ENCODE data around the gene AP2A1.

AP2A1 gene

GRCh38 chr19:49744946-49745381, 21.8 kb upstream of the AP2A1 start:
- no peak overlapping the region for H3K4me3 ChIP-seq (ENCODE audit: insufficient read depth, low read length, poor library complexity, severe bottlenecking)
- no peaks in the 10 kb centered on the region for H3F3A ChIP-seq (ENCODE audit: insufficient read depth)
- H4K20me1 ChIP-seq (ENCODE audit: low read depth, low read length) = no peaks in the 10 kb centered on the region
- no peak overlapping the region for H3K27ac ChIP-seq (ENCODE audit: low read depth, low read length)
- H3K79me2 ChIP-seq (ENCODE audit: insufficient read depth, low read length) = no peaks in the 10 kb centered on the region
- H3K9me2 ChIP-seq (replicated peaks; ENCODE audit: insufficient read depth, low read length) = no peaks in the 10 kb centered on the region
- H3K4me2 ChIP-seq (ENCODE audit: low read depth, low read length, poor library complexity, severe bottlenecking) = no peak overlapping the region
- TF ChIP-seq CTCF (IDR thresholded peaks at IDR 0.05; ENCODE audit: insufficient read depth, low read length, poor library complexity, severe bottlenecking) = no peak
- TF ChIP-seq EZH2phosphoT487 (conservative IDR thresholded peaks at IDR 0.05; ENCODE audit: low read length) = no peak
- H3K9ac ChIP-seq (ENCODE audit: low read length) = no peak overlapping the region
- H2AFZ ChIP-seq (ENCODE audit: low read depth, low read length, severe bottlenecking) = no peak overlapping the region
- H3K9me3 ChIP-seq (ENCODE audit: insufficient read depth, low read length) = no peaks in the 10 kb centered on the region
- no peaks in the 10 kb centered on the region for H3K36me3 ChIP-seq (ENCODE audit: low read length)
- H3K27me3 ChIP-seq (ENCODE audit: low read length) = no peaks in the 10 kb centered on the region

GRCh38 chr19:49746206-49746958, 20.4 kb upstream of the AP2A1 start:
- H3F3A ChIP-seq (ENCODE audit: insufficient read depth) = no peaks in the 10 kb centered on the region
- no peak for TF ChIP-seq EZH2phosphoT487 (conservative IDR thresholded peaks at IDR 0.05; ENCODE audit: low read length)
- no peak for TF ChIP-seq CTCF (IDR thresholded peaks at IDR 0.05; ENCODE audit: insufficient read depth, low read length, poor library complexity, severe bottlenecking)
- H3K9ac ChIP-seq (ENCODE audit: low read length) = no peak overlapping the region
- no peaks in the 10 kb centered on the region for H3K27me3 ChIP-seq (ENCODE audit: low read length)
- H3K4me2 ChIP-seq (ENCODE audit: low read depth, low read length, poor library complexity, severe bottlenecking) = no peak overlapping the region
- no peaks in the 10 kb centered on the region for H4K20me1 ChIP-seq (ENCODE audit: low read depth, low read length)
- no peaks in the 10 kb centered on the region for H3K9me2 ChIP-seq (replicated peaks; ENCODE audit: insufficient read depth, low read length)
- no peak overlapping the region for H3K4me3 ChIP-seq (ENCODE audit: insufficient read depth, low read length, poor library complexity, severe bottlenecking)
- H3K27ac ChIP-seq (ENCODE audit: low read depth, low read length) = no peak overlapping the region
- H3K9me3 ChIP-seq (ENCODE audit: insufficient read depth, low read length) = no peaks in the 10 kb centered on the region
- no peaks in the 10 kb centered on the region for H3K36me3 ChIP-seq (ENCODE audit: low read length)
- no peak overlapping the region for H2AFZ ChIP-seq (ENCODE audit: low read depth, low read length, severe bottlenecking)
- H3K79me2 ChIP-seq (ENCODE audit: insufficient read depth, low read length) = no peaks in the 10 kb centered on the region

GRCh38 chr19:49749055-49749716, 17.6 kb upstream of the AP2A1 start:
- Histone ChIP-seq H3F3A (ENCODE audit: insufficient read depth) (no peaks in the 10 kb centered on the region), H3K4me2 (ENCODE audit: low read depth, low read length, poor library complexity, severe bottlenecking) (no peak overlapping the region), H3K27me3 (ENCODE audit: low read length) (no peaks in the 10 kb centered on the region), H3K27ac (ENCODE audit: low read depth, low read length) (no peak overlapping the region), H3K4me3 (ENCODE audit: insufficient read depth, low read length, poor library complexity, severe bottlenecking) (no peak overlapping the region), H3K36me3 (ENCODE audit: low read length) (no peaks in the 10 kb centered on the region), H2AFZ (ENCODE audit: low read depth, low read length, severe bottlenecking) (no peak overlapping the region), H3K9me3 (ENCODE audit: insufficient read depth, low read length) (peaks cover 7% of the 10 kb centered on the region; the same call in 1 of the 2 replicates), H3K79me2 (ENCODE audit: insufficient read depth, low read length) (no peaks in the 10 kb centered on the region), H3K9ac (ENCODE audit: low read length) (no peak overlapping the region), H3K9me2 (replicated peaks; ENCODE audit: insufficient read depth, low read length) (no peaks in the 10 kb centered on the region), H4K20me1 (ENCODE audit: low read depth, low read length) (no peaks in the 10 kb centered on the region)
- TF ChIP-seq EZH2phosphoT487 (conservative IDR thresholded peaks at IDR 0.05; ENCODE audit: low read length) = no peak
- no peak for TF ChIP-seq CTCF (IDR thresholded peaks at IDR 0.05; ENCODE audit: insufficient read depth, low read length, poor library complexity, severe bottlenecking)

Measured in SU-DHL-6 (cell line).